Panc1 (cell line): Measurements from ENCODE around the gene WDR70. TPM values are rescaled to one million over a fixed set of nuclear protein-coding genes. Genes with fewer than 3 reads are reported as not detected.
"Not testable (repeated sequence)": the region's sequence is repeated elsewhere in the genome, so short reads cannot be mapped to it uniquely, and the experiment has no call there.

ENCODE experiments used
- ATAC-seq: fragments of 200-7000 bp; cut with Tn5 transposase; 2 replicates; pipeline ENCODE4 v1.9.1; 2020; ENCODE audit warnings: mild to moderate bottlenecking, moderate library complexity
- BruUV-seq: library from RNA; stranded (reverse); fragments of 400-500 nt; replicated peaks from 2 replicates; lab custom pipeline; 2021; lab: Mats Ljungman, UMichigan
- CTCF ChIA-PET: fragments of 300-600 bp; sonication (Branson Sonifier 250); formaldehyde crosslinking; loops from one replicate; lab custom pipeline; 2022; ENCODE audit warnings: antibody characterized with exemption; lab: Charles Lee
- POLR2A ChIA-PET: fragments of 300-600 bp; sonication (Branson Sonifier 250); formaldehyde crosslinking; loops from one replicate; lab custom pipeline; 2022; ENCODE audit warnings: antibody characterized with exemption; lab: Charles Lee
- DNase-seq: peaks from one replicate; pipeline ENCODE4 v3.0.0-alpha.2; 2010; ENCODE audit warnings: low read depth, low spot score
- H3K27ac ChIP-seq: 2 replicates; pipeline ENCODE4 v1.5.1; 2011; ENCODE audit warnings: mild to moderate bottlenecking, low read length, inconsistent platforms
- H3K27me3 ChIP-seq: fragments of 200-500 bp; sonication (Bioruptor generic); 2 replicates; pipeline ENCODE4 v1.6.0; 2014; ENCODE audit warnings: low read length, inconsistent platforms; ENCODE audit not compliant: control insufficient read depth, insufficient read depth
- H3K36me3 ChIP-seq: fragments of 200-500 bp; sonication (Bioruptor generic); 2 replicates; pipeline ENCODE4 v1.5.1; 2014; ENCODE audit warnings: inconsistent platforms, mild to moderate bottlenecking, low read length, moderate library complexity; ENCODE audit not compliant: control insufficient read depth, insufficient read depth
- H3K4me1 ChIP-seq: 2 replicates; pipeline ENCODE4 v1.5.1; 2011; ENCODE audit warnings: inconsistent platforms, mild to moderate bottlenecking, low read length, moderate library complexity; ENCODE audit not compliant: control insufficient read depth, insufficient read depth
- H3K4me3 ChIP-seq, 2 experiments: 2 replicates each; pipeline ENCODE4 v1.5.1; 2011 to 2012; ENCODE audit warnings: low read depth in 2 of 2, low read length in 2 of 2, mild to moderate bottlenecking in 2 of 2, inconsistent platforms in 1 of 2, moderate library complexity in 1 of 2
- H3K9me3 ChIP-seq: fragments of 200-500 bp; sonication (Bioruptor generic); 2 replicates; pipeline ENCODE4 v1.5.1; 2014; ENCODE audit warnings: low read depth, mild to moderate bottlenecking, inconsistent platforms, low read length, moderate library complexity; ENCODE audit not compliant: control insufficient read depth, insufficient read depth
- CTCF ChIP-seq: fragments of 450-650 bp; IDR thresholded peaks from 2 replicates; pipeline ENCODE4 v1.5.1; 2017; ENCODE audit warnings: mild to moderate bottlenecking
- POLR2AphosphoS5 ChIP-seq: IDR thresholded peaks from 2 replicates; pipeline ENCODE4 v1.6.1; 2012; ENCODE audit warnings: mild to moderate bottlenecking, low read depth, low read length, moderate library complexity
- REST ChIP-seq, 2 experiments: IDR thresholded peaks; 2 replicates each; pipeline ENCODE4 v1.6.1; 2011 to 2012; ENCODE audit warnings: low read depth in 2 of 2, control low read depth in 1 of 2, low read length in 1 of 2, mild to moderate bottlenecking in 1 of 2, moderate library complexity in 1 of 2; ENCODE audit not compliant: insufficient read depth in 1 of 2
- SIN3A ChIP-seq: IDR thresholded peaks from 2 replicates; pipeline ENCODE4 v1.6.1; 2012; ENCODE audit warnings: low read depth, mild to moderate bottlenecking, low read length, moderate library complexity, borderline replicate concordance; ENCODE audit not compliant: insufficient read depth
- TCF7L2 ChIP-seq: IDR thresholded peaks from 2 replicates; pipeline ENCODE4 v1.6.1; 2011; ENCODE audit warnings: mild to moderate bottlenecking, low read depth, low read length, inconsistent platforms
- in situ Hi-C: cut with HindIII; loops from 2 replicates; pipeline ENCODE4 v1.10.0; 2016; ENCODE audit warnings: low sequenced_read_pairs, low pct_unique_long_range_greater_than_20kb
- intact Hi-C: fragments of 100-400 bp; cut with micrococcal nuclease; formaldehyde crosslinking; loops from one replicate; pipeline ENCODE4 v1.10.0; 2022; ENCODE audit not compliant: unreplicated experiment
- total RNA-seq: library from RNA; stranded (reverse); gene quantifications from one replicate; pipeline ENCODE4 v1.2.1, GENCODE V29; 2021; ENCODE audit not compliant: unreplicated experiment

The WDR70 gene
- total RNA-seq, 1 experiment from 2014 or later, result 29.5 TPM

- no peaks in the 10 kb centered on the region for H3K4me1 ChIP-seq
- intact Hi-C loops, result no loop called here
- in situ Hi-C loops, result no loop called here
- H3K9me3 ChIP-seq, result no peaks in the 10 kb centered on the region
- H3K27me3 ChIP-seq, result no peaks in the 10 kb centered on the region
- no TSS peak for BruUV-seq
- no peak for ATAC-seq
- no peak overlapping the region for H3K27ac ChIP-seq
- POLR2A ChIA-PET, result no interaction called here
- CTCF ChIA-PET, result no interaction called here
- H3K4me3 ChIP-seq, result no peak overlapping the region
- no peaks in the 10 kb centered on the region for H3K36me3 ChIP-seq
- DNase-seq, result no peak
- TF ChIP-seq CTCF (no peak), REST (IDR thresholded peaks at IDR 0.05; ENCODE audit: insufficient read depth in 1 of 2, low read depth in 2 of 2, low read length in 1 of 2) (no peak), TCF7L2 (no peak), SIN3A (no peak), POLR2AphosphoS5 (no peak)
Observed at GRCh38 chr5:37685816-37686215, 306.7 kb downstream of the WDR70 start.

- ATAC-seq, CTCF ChIA-PET, BruUV-seq, H3K27ac ChIP-seq, H3K4me1 ChIP-seq, POLR2A ChIA-PET, H3K36me3 ChIP-seq, H3K27me3 ChIP-seq, H3K4me3 ChIP-seq, H3K9me3 ChIP-seq, DNase-seq, in situ Hi-C loops, intact Hi-C loops: not testable (repeated sequence)
Observed at GRCh38 chr5:37688925-37689324, 309.8 kb downstream of the WDR70 start.

- BruUV-seq, in situ Hi-C loops, CTCF ChIA-PET, POLR2A ChIA-PET, H3K9me3 ChIP-seq, DNase-seq, intact Hi-C loops, H3K27me3 ChIP-seq, H3K27ac ChIP-seq, ATAC-seq, H3K4me3 ChIP-seq, H3K4me1 ChIP-seq, H3K36me3 ChIP-seq: not testable (repeated sequence)
Observed at GRCh38 chr5:37694333-37694732, 315.2 kb downstream of the WDR70 start.
